GM18519 (cell line): Measurements from ENCODE around the gene MYOCOS.
A peak's percentile ranks its signal among the peaks of the same experiment; 100 is the strongest.
"Not testable (repeated sequence)": the region's sequence is repeated elsewhere in the genome, so short reads cannot be mapped to it uniquely, and the experiment has no call there.

Experiments
- ATAC-seq: cut with Tn5 transposase; IDR thresholded peaks from one replicate; pipeline ENCODE4 v1.9.1; 2021; ENCODE audit warnings: mild to moderate bottlenecking, moderate library complexity; ENCODE audit not compliant: unreplicated experiment, low FRiP score

MYOCOS gene, protein sequence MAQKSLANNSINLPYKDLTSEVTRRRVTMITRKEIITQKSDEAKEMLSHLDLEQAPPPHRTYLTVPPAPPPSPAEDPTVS

DNA sequence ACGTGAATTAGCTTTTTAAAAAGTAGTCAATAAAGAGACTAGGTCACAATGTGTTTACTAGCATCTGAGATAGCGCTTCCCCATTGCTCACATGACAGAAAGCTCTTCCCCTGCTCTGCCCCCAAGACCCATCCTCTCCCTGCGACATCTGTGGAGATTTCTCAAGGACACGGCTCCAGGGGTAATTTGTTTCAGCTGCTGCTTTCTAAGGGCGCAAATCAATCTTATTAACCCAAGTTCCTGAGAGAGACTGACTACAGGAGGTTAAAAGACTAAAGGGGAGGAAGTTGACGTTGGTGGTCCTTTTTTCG, at the start of gene MYOCOS:
MYOCOS (plus strand) TSS at position 92 of the 311 bp plus-strand sequence. CDS start 1,641 bp downstream, outside the sequence.
- no peak for ATAC-seq

DNA sequence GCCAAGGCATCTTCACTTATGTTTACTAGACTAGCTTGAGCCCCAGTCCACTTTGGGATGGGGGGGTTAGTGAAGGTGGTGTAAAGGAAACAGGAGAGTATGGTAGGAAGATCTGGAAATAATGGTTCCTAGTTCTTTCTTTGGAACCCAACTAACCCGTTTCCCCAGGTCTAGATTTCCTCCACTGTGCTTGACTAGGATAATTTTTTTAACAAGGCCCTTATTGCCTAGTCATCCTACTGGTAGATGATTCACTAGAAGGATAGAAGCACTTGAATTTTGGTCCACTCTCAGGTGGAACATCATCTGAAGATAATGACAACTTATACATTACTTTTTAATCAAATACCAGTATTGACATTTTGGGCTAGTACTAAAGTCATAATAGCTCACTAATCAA, 45.9 kb upstream of the MYOCOS start:
- ATAC-seq: no peak

DNA sequence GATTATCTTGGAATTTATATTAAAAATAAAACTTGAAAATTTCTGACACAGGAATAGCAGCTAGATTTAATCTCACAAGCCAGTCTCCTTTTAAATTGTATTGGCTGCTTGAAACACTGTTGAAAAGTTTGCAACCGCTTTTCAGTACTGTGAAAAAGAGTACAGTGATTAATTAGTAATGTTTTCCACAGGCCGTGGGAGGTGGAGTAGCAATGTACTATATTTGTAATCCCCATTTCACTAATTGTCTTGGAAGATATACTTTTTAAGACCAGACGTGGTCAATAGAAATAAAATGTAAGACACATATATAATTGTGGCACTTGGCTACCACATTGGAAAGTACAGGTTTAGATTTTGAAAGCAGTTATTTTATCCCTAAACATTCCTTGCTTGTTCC, 40.8 kb upstream of the MYOCOS start:
- ATAC-seq: no peak

DNA sequence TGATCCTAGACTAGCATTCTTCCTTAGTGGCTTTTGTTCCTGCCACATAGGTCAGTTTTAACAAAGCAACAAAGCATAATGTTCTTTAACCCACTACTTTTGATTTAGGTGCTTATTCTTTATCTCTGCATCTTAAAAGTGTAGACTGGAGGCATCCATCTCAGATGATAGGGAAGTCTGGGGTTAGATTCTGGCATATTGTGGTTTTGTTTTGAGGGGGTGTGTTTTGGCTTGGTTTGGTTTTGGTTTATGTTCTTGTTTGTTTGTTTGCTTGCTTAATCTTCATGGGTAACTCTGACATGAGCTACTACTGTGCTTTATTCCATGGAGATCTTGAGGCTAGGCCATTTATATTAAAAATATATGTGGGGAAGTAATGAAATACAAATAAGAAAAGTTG, 40.3 kb upstream of the MYOCOS start:
- no peak for ATAC-seq

DNA sequence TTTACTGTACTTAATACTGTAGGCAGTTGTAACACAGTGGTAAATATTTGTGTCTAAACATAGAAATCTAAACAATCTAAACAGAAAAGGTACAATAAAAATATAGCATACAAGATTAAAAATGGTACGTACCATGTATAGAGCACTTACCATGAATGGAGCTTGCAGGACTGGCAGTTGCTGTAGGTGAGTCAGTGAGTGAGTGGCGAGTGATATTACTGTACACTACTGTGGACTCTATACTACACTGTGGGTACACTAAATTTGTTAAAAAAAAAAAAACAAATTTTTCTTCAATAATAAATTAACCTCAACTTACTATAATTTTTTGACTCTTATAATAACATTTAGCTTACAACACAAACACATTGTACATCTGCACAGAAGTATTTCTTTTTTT, 39.5 kb upstream of the MYOCOS start:
- no peak for ATAC-seq

DNA sequence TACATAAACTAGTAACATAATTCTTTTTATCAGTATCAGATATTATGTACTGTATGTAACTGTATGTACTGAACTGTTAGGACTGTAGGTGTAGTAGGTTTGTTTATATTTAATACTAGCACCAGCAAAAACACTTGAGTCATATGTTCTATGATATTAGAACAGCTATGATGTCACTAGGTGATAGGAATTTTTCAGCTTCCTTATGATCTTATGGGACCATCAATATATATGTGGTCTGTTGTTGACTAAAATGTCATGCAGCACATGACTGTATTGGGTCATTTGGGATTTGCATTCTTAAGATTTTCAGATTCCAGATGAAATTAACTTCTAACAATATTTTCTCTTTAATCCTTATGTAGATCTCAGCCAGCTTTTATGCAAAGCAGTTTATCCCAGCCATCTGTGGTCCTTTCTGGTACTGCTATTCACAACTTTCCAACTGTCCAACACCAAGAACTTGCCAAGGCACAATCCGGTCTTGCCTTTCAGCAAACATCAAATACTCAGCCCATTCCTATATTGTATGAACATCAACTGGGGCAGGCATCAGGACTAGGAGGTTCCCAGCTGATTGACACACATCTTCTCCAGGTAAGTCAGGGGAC, 38.3 kb upstream of the MYOCOS start:
- ATAC-seq: no peak

DNA sequence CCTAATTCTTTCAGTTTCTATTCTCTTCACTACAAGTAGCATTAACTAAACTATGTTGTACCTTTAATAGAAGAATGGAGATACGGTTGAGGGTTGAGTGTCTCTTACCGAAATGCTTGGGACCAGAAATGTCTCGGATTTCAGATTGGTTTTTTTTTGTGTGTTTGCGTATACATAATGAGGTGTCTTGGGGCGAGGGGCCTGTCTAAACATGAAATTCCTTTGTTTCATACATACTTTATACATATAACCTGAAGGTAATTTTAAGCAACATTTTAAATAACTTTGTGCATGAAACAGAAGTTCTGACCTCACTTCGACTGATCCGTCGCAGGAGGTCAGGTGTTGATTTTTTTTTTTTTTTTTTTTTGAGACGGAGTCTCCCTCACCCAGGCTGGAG, 36.3 kb upstream of the MYOCOS start:
- no peak for ATAC-seq

DNA sequence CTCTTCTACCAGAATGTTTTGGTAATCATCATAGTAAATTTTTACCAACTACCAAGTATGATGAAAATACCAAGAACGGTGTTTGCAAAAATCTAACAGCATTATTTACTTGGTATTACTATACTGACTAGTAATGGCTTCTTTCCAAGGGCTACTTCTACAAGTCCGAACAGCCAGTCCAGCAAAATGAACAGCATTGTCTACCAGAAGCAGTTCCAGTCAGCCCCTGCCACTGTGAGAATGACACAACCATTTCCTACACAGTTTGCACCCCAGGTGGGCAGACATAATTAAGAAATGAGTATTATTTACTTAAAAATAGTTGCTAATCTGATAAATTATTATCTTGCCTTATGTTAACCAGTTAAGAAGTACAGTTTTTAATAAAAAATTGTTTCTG, 33.8 kb upstream of the MYOCOS start:
- ATAC-seq: no peak

DNA sequence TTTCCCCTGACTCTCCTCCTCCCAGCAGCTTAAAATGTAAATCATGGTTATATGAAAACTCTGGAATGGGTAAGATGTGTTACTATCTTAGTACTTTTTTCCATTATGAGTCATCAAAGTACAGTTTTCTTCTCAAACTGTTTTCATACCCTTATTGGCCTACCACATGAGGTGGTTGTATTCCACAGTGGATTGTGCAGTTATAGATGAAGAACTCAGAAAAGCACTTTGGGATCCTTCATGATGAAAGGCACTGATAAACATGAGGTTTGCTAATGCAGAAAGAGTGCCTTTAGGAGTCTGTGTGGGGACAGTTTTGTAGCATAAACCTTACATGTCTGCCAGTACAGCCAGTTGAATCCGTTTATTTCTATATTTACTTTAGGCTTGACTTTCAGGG, 32.0 kb upstream of the MYOCOS start:
- no peak for ATAC-seq

DNA sequence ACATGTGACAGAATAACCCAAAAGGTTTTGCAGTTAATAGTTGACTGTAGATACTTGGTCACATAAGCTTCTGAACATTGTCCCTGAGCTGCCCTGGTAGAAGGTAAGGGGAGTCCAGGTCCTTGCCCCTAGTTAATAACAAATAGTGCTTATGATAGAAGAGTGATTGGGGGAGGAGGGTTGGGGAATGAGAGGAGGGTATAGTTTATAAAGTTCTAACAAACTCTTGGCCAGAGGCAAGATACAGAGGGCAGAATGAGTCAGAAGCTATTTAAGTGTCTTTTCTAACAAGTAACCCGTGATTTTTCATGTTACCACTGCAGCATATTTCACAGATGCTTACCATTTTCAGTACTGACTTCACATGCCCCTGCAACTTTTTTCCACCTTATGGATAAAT, 26.7 kb upstream of the MYOCOS start:
- no peak for ATAC-seq

DNA sequence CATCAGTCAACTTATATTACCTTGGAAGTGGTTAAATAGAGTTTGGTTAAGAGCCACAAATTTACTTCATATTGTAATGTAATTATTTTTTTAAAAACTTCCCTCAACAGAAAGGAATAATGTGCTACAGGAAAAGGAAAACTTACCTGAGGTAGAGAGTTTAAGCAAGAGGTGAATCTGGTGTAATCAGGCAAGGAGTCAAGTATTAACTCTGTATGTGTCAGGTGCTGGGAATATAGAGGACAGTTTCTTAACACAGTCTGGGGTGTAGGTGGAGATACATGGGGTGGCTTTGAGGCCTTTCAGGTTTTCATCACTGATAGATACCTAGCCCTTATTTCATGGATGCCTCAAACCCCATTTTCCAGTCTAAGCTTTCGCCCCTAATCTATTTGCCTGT, 25.9 kb upstream of the MYOCOS start:
- no peak for ATAC-seq

DNA sequence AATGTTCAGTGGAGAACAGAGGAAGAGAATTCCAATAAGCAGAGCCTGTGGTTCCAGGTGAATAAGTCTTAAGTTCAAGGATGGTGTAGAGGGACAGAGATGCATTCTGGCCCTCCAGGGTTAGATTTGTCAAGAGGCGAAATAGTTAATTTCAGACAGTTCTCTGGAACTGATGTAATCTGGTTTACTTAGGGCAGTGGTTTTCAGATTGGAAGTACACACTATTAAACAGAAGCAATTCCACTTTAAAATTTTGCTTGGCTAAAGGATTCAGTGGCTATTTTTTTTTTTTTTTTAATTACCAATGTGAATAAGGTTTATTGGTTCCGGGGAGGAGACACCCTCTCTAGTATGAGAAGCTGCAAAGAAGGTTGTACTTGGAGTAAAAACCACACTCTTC, 25.3 kb upstream of the MYOCOS start:
- ATAC-seq: no peak

DNA sequence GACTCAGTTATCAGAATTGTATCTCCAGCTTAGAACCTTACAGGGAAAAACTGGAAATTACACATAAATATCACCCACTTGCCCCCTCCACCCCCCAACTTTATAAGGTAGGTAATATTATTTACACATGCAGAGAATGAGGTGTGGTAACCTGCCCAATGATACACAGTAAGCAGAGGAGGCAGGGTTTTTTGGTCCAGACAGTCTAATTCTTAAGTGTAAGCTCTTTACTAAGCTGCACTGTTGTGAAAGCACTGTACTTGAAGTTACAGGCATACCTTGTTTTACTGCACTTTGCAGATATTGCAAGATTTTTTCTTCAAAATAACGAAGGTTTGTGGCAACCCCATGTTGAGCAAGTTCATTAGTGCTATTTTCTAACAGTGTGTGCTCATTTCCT, 24.8 kb upstream of the MYOCOS start:
- no peak for ATAC-seq

DNA sequence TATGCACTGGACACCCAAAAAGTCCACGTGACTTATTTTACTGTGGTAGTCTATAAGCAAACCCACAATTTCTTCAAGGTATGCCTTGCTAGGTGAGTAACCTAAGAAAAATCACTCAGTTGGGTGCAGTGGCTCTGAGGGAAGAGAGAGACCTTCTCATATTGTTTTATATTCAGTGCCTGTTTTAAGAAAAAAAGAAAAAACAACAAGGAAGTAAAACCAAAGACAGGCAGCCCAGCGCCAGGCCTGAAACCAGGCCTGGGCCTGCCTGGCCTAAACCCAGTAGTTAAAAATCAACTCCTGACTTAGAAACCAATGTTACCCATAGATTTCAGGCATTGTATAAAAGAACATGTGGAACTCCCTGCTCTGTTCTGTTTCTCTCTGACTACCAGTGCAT, 21.7 kb upstream of the MYOCOS start:
- not testable (repeated sequence) for ATAC-seq

DNA sequence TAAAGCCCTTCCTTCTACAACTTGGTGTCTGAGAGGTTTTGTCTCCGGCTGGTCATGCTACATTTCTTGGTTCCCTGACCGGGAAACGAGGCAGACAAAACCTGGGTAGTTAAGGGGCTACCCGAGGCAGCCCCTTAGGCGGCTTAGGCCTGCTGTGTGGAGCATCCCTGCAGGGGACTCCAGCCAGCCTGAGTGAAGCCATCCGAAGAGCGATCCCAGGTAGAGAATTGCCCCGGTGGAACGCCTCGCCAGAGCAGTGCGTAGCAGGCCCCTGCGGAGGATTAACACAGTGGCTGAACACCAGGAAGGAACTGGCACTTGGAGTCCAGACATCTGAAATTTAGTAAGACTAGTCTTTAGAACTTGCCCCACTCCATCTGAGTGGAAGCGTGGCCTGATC, 21.2 kb upstream of the MYOCOS start:
- no peak for ATAC-seq

DNA sequence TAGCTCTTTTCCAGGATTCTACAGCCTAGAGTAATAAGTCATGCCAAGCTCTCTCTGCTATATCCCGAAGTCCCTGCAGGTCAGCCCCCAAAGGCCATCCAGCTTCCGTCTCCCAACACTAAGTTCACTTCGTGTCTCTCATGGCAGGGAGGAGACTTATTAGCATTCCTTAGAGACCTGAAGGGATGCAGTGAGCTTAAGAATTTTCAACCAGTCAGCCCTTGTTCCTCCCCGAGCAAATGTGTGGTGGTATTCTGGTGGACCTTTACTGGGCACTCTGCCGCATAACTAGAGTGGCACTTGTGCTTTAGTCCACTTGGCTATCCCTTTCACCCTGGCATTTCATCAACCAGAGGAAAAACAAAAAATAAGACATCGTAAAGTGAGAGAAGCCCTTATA, 19.0 kb upstream of the MYOCOS start:
- ATAC-seq: not testable (repeated sequence)

DNA sequence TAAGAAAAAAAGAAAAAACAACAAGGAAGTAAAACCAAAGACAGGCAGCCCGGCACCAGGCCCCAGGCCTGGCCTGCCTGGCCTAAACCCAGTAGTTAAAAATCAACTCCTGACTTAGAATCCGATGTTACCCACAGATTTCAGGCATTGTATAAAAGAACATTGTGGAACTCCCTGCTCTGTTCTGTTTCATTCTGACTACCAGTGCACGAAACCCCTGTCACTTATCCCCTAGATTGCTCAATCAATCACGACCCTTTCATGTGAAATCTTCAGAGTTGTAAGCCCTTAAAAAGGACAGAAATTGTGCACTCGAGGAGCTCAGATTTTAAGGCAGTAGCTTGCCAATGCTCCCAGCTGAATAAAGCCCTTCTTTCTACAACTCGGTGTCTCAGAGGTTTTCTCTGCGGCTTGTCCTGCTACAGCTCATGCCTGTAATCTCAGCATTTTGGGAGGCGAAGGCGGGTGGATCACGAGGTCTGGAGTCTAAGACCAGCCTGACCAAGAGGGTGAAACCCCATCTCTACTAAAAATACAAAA, 15.6 kb upstream of the MYOCOS start:
- ATAC-seq: no peak

DNA sequence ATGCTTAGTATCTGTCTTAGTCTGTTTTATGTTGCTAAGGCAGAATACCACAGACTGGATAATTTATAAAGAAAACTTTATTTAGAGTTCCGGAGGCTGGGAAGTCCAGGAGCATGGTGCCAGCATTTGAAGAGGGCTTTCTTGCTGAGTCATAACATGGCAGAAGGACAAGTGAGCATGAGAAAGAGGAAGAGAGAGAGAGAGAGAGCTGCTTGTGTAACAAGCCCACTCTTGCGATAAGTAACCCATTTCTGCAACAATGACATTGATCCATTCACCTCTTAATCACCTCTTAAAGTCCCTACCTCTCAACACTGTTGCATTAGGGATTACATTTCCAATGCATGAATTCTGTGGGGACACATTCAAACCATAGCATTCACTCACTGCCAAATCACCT, 11.7 kb upstream of the MYOCOS start:
- ATAC-seq: peak; percentile 53

DNA sequence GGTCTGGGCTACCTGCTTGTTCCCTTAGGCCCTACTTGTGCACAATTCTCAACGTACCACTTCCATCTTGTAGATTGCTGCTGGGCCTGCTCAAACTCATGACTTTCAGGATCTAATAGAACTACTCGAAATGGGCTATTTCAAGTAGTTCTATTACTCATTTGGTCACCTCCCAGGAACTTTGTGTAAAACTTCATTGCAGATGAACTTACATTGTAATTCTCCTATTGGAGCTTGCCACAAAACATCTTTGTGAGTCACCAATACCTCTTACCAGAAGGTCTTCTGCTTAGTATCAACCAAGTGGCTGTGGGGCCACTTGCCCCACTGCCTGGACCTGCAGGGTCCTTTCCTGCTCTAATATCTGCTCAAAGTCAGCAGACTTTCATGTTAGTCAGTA, 10.7 kb upstream of the MYOCOS start:
- ATAC-seq: no peak

DNA sequence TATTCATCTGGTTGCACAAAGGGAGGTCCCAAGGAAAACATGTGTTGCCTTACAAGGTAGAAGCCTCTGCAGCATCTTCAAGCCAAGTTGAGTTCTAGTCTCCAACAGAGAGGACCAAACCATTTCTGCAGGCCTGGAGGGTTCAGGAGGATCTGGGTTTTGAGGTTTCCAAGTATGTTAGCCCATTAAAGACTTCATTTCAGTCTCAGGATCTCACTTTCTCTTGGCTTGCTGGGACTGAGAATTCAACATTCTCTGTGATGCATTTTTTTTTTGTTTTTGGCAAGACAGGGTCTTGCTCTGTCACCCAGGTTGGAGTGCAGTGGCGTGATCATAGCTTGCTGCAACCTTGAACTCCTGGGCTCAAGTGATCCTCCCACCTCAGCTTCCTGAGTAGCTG, 8.8 kb upstream of the MYOCOS start:
- ATAC-seq: no peak

DNA sequence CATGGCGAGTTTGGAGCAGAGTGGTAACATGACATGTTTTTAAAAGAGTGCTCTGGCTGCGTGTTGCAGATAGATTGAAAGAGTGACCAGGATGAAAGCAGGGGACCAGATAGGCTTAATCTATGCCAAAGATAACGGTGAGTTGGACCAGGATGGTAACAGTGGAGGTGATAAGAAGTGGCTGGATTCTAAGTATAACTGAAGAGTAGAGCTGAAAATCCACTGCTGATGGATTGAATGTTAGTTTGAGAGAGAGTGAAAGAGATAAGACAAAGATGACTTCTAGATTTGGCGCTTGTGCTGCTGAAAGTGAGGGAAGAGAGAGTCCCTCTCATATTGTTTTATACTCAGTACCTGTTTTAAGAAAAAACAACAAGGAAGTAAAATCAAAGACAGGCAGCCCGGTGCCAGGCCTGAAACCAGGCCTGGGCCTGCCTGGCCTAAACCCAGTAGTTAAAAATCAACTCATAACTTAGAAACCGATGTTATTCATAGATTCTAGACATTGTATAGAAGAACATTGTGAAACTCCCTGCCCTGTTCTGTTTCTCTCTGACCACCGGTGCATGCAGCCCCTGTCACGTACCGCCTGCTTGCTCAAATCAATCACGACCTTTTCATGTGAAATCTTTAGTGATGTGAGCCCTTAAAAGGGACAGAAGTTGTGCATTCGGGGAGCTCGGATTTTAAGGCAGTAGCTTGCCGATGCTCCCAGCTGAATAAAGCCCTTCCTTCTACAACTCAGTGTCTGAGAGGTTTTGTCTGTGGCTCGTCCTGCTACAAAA, 6.7 kb upstream of the MYOCOS start:
- ATAC-seq: not testable (repeated sequence)

DNA sequence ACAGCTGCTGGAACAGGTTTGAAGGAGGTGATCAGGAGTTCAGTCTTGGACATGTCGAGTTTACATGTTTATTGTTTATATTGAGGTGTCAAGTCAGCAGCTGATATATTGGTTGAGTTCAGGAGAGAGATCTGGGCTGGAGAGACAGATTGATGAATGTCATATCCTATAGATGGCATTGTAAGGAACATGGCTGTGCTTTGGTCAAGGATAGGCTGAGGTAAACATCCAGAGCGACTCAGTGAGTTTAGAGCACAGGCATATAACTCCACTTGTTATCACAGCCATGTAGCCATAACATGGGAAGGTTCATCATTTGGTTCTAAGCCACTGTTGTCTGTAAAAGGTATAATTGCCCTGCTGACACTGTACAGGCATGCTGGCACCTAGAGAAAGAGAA, 5.5 kb upstream of the MYOCOS start:
- ATAC-seq: no peak
